K562 (cell line): ENCODE data around the gene IMMP2L. TPM values are rescaled to one million over a fixed set of nuclear protein-coding genes. Genes with fewer than 3 reads are reported as not detected.

Experiments used
- HCFC1 ChIP-seq: IDR thresholded peaks from 2 replicates; pipeline ENCODE4 v1.6.1; 2012; ENCODE audit warnings: low read depth, low read length, improper control_type of control experiment
- HNRNPLL ChIP-seq: fragments of 200-400 bp; formaldehyde crosslinking; IDR thresholded peaks from 2 replicates; pipeline ENCODE4 v1.6.1; 2017; ENCODE audit warnings: low read length, low read depth, mild to moderate bottlenecking; ENCODE audit not compliant: poor library complexity, severe bottlenecking
- NFIX ChIP-seq: fragments of 250-450 bp; sonication (Bioruptor Pico); IDR thresholded peaks from 2 replicates; pipeline ENCODE4 v1.4.0; 2020; ENCODE audit warnings: low read depth, mild to moderate bottlenecking, moderate library complexity
- SUPT5H ChIP-seq: fragments of 450-650 bp; IDR thresholded peaks from 2 replicates; pipeline ENCODE4 v1.6.1; 2016
- TGIF2 ChIP-seq: sonication (generic); formaldehyde crosslinking; IDR thresholded peaks from 2 replicates; pipeline ENCODE4 v1.8.1; 2022; ENCODE audit warnings: mild to moderate bottlenecking, missing genetic modification reagents, moderate library complexity
- ZBTB17 ChIP-seq: fragments of 450-650 bp; formaldehyde crosslinking; IDR thresholded peaks from 2 replicates; pipeline ENCODE4 v1.4.0; 2020; ENCODE audit warnings: mild to moderate bottlenecking
- ZNF764 ChIP-seq: fragments of 250-450 bp; sonication (Bioruptor Pico); IDR thresholded peaks from 2 replicates; pipeline ENCODE4 v1.4.0; 2020; ENCODE audit warnings: low read depth, mild to moderate bottlenecking, moderate library complexity
- polyA plus RNA-seq, 8 experiments: library from polyadenylated mRNA; depleted of rRNA in 4 of 8; stranded (reverse) in 5 of 8; unstranded in 3 of 8; fragments of >200 nt; fragmentation: Nextera tagmentation in 2 of 8; fragmentation: Illumina TruSeq in 1 of 8; extraction: Ambion mirVana in 2 of 8; extraction: Trizol in 1 of 8; gene quantifications; 2 replicates each; pipeline versions ENCODE4 v1.2.1 to v1.2.3, GENCODE V29; 2011 to 2014; ENCODE audit warnings: inconsistent platforms in 1 of 8, missing spikeins in 1 of 8
- total RNA-seq, 7 experiments: library from RNA; depleted of rRNA in 6 of 7; stranded (reverse); fragments of >200 nt in 6 of 7; fragmentation: Illumina TruSeq in 2 of 7; extraction: Trizol in 2 of 7; gene quantifications; 2 replicates each; pipeline versions ENCODE4 v1.2.1 to v1.2.3, GENCODE V29; 2011 to 2021; ENCODE audit warnings: low replicate concordance in 1 of 7
- TF ChIP-seq, protein P1 (sequence below), 2 experiments: fragments of 450-650 bp; formaldehyde crosslinking in 1 of 2; IDR thresholded peaks; 2 replicates each; pipeline versions ENCODE4 v1.4.0 to v1.6.1; 2014 to 2020; ENCODE audit warnings: mild to moderate bottlenecking in 2 of 2, borderline replicate concordance in 1 of 2, low read depth in 1 of 2
- TF ChIP-seq, protein P2 (sequence below), 2 experiments: fragments of 450-650 bp; IDR thresholded peaks; 2 replicates each; pipeline ENCODE4 v1.6.1; 2016; ENCODE audit warnings: mild to moderate bottlenecking in 2 of 2, borderline replicate concordance in 1 of 2, low read depth in 1 of 2, moderate library complexity in 1 of 2

Gene IMMP2L
- total and polyA plus RNA-seq, 9 of the 15 experiments (the other 6 are each of a cell fraction or from before 2014, with no cell fraction given), result 29.7 to 116 (median 53.0) TPM

DNA sequence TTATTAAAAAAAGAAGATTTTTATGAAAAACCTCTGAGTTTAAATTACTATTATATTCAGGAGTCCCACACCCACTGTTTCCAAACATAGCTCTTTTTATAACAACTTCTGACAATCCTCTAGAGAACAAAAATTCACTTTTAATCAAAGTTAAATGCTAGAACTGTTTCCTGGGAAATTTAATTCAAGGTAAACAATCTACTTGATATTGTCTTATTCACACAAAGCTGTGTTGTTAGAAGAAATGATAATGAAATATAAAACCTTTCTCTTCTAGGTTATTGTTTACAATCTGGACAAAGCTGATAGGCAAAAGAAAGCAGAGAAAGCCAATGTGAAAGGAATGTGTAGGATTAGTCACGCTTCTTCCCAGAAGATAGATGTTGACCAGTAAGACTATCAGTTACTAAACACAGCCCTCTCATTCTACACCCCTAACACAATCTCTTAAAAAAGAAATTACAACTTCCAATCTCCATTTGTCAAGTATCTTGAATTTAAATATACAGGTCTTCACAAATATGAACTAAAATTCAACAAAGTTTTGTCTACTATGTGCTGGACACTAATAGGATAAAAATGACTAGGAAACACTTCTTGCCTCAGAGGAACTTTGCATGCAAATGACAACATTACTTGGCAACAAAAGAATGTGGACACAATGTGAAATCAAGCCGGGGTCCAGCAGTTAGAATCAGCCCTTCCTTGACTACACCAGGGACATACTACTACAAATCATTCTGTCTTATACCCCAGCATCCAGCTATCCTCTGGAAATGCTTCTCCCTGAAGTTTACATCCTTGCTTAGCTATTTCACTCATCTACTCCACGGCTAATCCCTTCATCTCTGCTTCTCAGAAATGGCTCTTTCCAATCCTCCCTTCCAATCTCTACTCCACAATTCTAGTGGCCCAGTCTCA, 123.7 kb downstream of the IMMP2L start (continued):
- TF ChIP-seq, protein P1, sequence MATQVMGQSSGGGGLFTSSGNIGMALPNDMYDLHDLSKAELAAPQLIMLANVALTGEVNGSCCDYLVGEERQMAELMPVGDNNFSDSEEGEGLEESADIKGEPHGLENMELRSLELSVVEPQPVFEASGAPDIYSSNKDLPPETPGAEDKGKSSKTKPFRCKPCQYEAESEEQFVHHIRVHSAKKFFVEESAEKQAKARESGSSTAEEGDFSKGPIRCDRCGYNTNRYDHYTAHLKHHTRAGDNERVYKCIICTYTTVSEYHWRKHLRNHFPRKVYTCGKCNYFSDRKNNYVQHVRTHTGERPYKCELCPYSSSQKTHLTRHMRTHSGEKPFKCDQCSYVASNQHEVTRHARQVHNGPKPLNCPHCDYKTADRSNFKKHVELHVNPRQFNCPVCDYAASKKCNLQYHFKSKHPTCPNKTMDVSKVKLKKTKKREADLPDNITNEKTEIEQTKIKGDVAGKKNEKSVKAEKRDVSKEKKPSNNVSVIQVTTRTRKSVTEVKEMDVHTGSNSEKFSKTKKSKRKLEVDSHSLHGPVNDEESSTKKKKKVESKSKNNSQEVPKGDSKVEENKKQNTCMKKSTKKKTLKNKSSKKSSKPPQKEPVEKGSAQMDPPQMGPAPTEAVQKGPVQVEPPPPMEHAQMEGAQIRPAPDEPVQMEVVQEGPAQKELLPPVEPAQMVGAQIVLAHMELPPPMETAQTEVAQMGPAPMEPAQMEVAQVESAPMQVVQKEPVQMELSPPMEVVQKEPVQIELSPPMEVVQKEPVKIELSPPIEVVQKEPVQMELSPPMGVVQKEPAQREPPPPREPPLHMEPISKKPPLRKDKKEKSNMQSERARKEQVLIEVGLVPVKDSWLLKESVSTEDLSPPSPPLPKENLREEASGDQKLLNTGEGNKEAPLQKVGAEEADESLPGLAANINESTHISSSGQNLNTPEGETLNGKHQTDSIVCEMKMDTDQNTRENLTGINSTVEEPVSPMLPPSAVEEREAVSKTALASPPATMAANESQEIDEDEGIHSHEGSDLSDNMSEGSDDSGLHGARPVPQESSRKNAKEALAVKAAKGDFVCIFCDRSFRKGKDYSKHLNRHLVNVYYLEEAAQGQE (IDR thresholded peaks at IDR 0.05; ENCODE audit: borderline replicate concordance), result peak; percentile 10; the same call in 1 of the 2 replicates
- TF ChIP-seq, protein P1 (CRISPR knock-in tag; IDR thresholded peaks at IDR 0.05; ENCODE audit: low read depth), result no peak
- TF ChIP-seq TGIF2 (CRISPR knock-in tag) (no peak), HCFC1 (no peak), ZNF764 (CRISPR knock-in tag) (no peak), NFIX (CRISPR knock-in tag) (no peak), SUPT5H (no peak), ZBTB17 (no peak; the same call in 1 of the 2 replicates), HNRNPLL (no peak)
- TF ChIP-seq, protein P2, sequence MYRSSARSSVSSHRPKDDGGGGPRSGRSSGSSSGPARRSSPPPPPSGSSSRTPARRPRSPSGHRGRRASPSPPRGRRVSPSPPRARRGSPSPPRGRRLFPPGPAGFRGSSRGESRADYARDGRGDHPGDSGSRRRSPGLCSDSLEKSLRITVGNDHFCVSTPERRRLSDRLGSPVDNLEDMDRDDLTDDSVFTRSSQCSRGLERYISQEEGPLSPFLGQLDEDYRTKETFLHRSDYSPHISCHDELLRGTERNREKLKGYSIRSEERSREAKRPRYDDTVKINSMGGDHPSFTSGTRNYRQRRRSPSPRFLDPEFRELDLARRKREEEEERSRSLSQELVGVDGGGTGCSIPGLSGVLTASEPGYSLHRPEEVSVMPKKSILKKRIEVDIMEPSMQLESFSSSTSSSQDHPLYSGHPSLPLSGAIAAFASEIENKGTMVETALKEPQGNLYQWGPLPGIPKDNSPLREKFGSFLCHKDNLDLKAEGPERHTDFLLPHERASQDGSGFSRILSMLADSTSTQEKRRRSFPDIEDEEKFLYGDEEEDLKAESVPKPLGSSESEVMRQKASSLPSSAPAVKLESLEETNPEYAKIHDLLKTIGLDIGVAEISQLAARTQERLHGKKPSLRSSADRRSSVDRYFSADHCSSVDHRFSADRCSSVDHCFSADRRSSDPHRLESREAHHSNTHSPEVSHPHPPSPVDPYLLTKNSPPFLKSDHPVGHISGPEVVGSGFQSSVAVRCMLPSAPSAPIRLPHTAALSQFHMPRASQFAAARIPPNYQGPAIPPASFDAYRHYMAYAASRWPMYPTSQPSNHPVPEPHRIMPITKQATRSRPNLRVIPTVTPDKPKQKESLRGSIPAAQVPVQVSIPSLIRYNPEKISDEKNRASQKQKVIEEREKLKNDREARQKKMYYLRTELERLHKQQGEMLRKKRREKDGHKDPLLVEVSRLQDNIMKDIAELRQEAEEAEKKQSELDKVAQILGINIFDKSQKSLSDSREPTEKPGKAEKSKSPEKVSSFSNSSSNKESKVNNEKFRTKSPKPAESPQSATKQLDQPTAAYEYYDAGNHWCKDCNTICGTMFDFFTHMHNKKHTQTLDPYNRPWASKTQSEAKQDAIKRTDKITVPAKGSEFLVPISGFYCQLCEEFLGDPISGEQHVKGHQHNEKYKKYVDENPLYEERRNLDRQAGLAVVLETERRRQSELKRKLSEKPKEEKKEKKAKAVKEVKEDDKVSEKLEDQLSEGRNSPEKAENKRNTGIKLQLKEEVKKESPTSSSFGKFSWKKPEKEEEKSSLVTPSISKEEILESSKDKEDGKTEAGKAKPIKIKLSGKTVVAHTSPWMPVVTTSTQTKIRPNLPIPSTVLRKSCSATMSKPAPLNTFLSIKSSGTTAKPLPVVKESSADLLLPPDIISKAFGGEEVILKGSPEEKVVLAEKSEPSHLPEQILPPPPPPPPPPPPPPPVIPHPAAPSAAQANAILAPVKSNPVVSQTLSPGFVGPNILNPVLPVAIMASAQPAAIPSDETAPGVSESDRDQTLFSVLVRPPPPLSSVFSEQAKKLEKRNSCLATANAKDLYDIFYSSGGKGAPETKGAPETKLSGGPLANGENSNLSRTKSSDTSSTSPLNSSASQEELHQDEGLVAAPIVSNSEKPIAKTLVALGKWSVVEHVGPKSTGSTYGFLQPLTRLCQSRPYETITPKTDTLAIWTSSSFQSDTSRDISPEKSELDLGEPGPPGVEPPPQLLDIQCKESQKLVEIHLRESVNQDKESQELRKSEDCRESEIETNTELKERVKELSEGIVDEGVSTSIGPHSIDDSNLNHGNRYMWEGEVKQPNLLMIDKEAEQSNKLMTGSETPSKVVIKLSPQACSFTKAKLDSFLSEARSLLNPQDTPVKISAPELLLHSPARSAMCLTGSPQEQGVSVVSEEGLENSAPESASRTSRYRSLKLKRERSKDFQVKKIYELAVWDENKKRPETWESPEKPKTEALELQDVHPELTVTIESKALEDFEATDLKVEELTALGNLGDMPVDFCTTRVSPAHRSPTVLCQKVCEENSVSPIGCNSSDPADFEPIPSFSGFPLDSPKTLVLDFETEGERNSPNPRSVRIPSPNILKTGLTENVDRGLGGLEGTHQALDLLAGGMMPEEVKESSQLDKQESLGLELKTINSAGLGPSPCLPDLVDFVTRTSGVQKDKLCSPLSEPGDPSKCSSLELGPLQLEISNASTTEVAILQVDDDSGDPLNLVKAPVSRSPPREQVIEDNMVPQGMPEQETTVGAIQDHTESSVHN (IDR thresholded peaks at IDR 0.05; ENCODE audit: borderline replicate concordance in 1 of 2, low read depth in 1 of 2), result peak; percentile 60 to 94; a peak in 2 of 4 replicates
